Mesendoderm (in vitro differentiated cells): ENCODE data around the gene CFAP20.

Source experiments
- DNase-seq: peaks from one replicate; pipeline ENCODE4 v3.0.0; 2013
- H2AK5ac ChIP-seq: 2 replicates; pipeline ENCODE4 v1.6.1; 2013; ENCODE audit warnings: low read length, inconsistent platforms
- H2BK120ac ChIP-seq: 2 replicates; pipeline ENCODE4 v1.6.1; 2013; ENCODE audit warnings: low read depth, mild to moderate bottlenecking, low read length, moderate library complexity, mixed read lengths
- H2BK15ac ChIP-seq: replicated peaks from 2 replicates; pipeline ENCODE4 v1.6.1; 2013; ENCODE audit warnings: low read depth, mild to moderate bottlenecking, moderate library complexity
- H2BK5ac ChIP-seq: 2 replicates; pipeline ENCODE4 v1.6.1; 2013; ENCODE audit warnings: low read length, inconsistent platforms
- H3K18ac ChIP-seq: 2 replicates; pipeline ENCODE4 v1.6.1; 2013; ENCODE audit warnings: mild to moderate bottlenecking, low read length, mixed read lengths
- H3K23ac ChIP-seq: one replicate; pipeline ENCODE4 v1.6.1; 2013; ENCODE audit warnings: low read length
- H3K27ac ChIP-seq: 2 replicates; pipeline ENCODE4 v1.5.1; 2013; ENCODE audit warnings: low read depth, mild to moderate bottlenecking, inconsistent platforms, low read length, moderate library complexity
- H3K27me3 ChIP-seq: 2 replicates; pipeline ENCODE4 v1.6.1; 2013; ENCODE audit warnings: low read length, control low read depth, mild to moderate bottlenecking, inconsistent platforms; ENCODE audit not compliant: insufficient read depth, poor library complexity
- H3K36me3 ChIP-seq: 2 replicates; pipeline ENCODE4 v1.6.1; 2013; ENCODE audit warnings: low read length, inconsistent platforms; ENCODE audit not compliant: control insufficient read depth, insufficient read depth
- H3K4ac ChIP-seq: one replicate; pipeline ENCODE4 v1.6.1; 2013; ENCODE audit warnings: low read depth, mild to moderate bottlenecking, low read length, moderate library complexity
- H3K4me1 ChIP-seq: 2 replicates; pipeline ENCODE4 v1.6.1; 2013; ENCODE audit warnings: low read depth, low read length, inconsistent platforms; ENCODE audit not compliant: control insufficient read depth
- H3K4me2 ChIP-seq: 2 replicates; pipeline ENCODE4 v1.6.1; 2013; ENCODE audit warnings: low read length
- H3K4me3 ChIP-seq: 2 replicates; pipeline ENCODE4 v1.5.1; 2013; ENCODE audit warnings: mild to moderate bottlenecking, low read length
- H3K56ac ChIP-seq: one replicate; pipeline ENCODE4 v1.6.1; 2013; ENCODE audit warnings: low read length
- H3K79me1 ChIP-seq: 2 replicates; pipeline ENCODE4 v1.6.1; 2013; ENCODE audit warnings: low read length, inconsistent platforms
- H3K79me2 ChIP-seq: 2 replicates; pipeline ENCODE4 v1.6.1; 2013; ENCODE audit warnings: mild to moderate bottlenecking, low read length; ENCODE audit not compliant: control insufficient read depth, insufficient read depth
- H3K9ac ChIP-seq: 2 replicates; pipeline ENCODE4 v1.6.1; 2013; ENCODE audit warnings: low read length, inconsistent platforms
- H4K5ac ChIP-seq: one replicate; pipeline ENCODE4 v1.6.1; 2013; ENCODE audit warnings: low read length
- H4K8ac ChIP-seq: one replicate; pipeline ENCODE4 v1.6.1; 2013; ENCODE audit warnings: low read depth, mild to moderate bottlenecking, control low read depth, low read length, moderate library complexity
- WGBS: extraction: QIAGEN DNeasy Blood & Tissue Kit; methylation state at CpG from one replicate; pipeline ENCODE4 v1.1.7; 2013; ENCODE audit warnings: low lambda C conversion rate, missing lambda C conversion rate; ENCODE audit not compliant: insufficient coverage; ENCODE audit errors: extremely low coverage; 5-methylcytosine and 5-hydroxymethylcytosine counted together

The CFAP20 gene

GRCh38 chr16:58116529-58116928 lies 12.7 kb downstream of the CFAP20 start:
- H3K79me1 ChIP-seq = peaks cover 17% of the 10 kb centered on the region
- no CpG with 5 or more reads among the region's 6 CpGs for WGBS

GRCh38 chr16:58116081-58116480 lies 13.1 kb downstream of the CFAP20 start:
- H2BK120ac ChIP-seq = no peak overlapping the region
- H2BK5ac ChIP-seq = no peak overlapping the region
- peaks cover 35% of the 10 kb centered on the region for H3K79me2 ChIP-seq
- H3K4me2 ChIP-seq = no peak overlapping the region
- H3K18ac ChIP-seq = no peak overlapping the region
- H3K56ac ChIP-seq = no peak overlapping the region
- H4K8ac ChIP-seq = no peak overlapping the region
- H3K27ac ChIP-seq = no peak overlapping the region
- H4K5ac ChIP-seq = no peak overlapping the region
- H2BK15ac ChIP-seq = no peak overlapping the region
- no peak overlapping the region for H3K9ac ChIP-seq
- no peak overlapping the region for H3K4me3 ChIP-seq
- DNase-seq = no peak
- H3K23ac ChIP-seq = no peak overlapping the region
- WGBS = no CpG with 5 or more reads among the region's 6 CpGs
- peaks cover 10% of the 10 kb centered on the region for H3K36me3 ChIP-seq
- H3K27me3 ChIP-seq = no peaks in the 10 kb centered on the region
- no peak overlapping the region for H2AK5ac ChIP-seq
- H3K79me1 ChIP-seq = peaks cover 17% of the 10 kb centered on the region
- H3K4me1 ChIP-seq = no peaks in the 10 kb centered on the region
- H3K4ac ChIP-seq = no peak overlapping the region

More at GRCh38 chr16:58116529-58116928, 12.7 kb downstream of the CFAP20 start:
- no peak overlapping the region for H3K4ac ChIP-seq
- H3K27me3 ChIP-seq = no peaks in the 10 kb centered on the region
- no peaks in the 10 kb centered on the region for H3K4me1 ChIP-seq
- H3K18ac ChIP-seq = no peak overlapping the region
- H2BK15ac ChIP-seq = no peak overlapping the region
- peaks cover 10% of the 10 kb centered on the region for H3K36me3 ChIP-seq
- H3K56ac ChIP-seq = no peak overlapping the region
- no peak overlapping the region for H3K4me3 ChIP-seq
- no peak overlapping the region for H3K23ac ChIP-seq
- H4K5ac ChIP-seq = no peak overlapping the region
- no peak overlapping the region for H4K8ac ChIP-seq
- no peak overlapping the region for H3K4me2 ChIP-seq
- no peak overlapping the region for H2AK5ac ChIP-seq
- H2BK120ac ChIP-seq = no peak overlapping the region
- H2BK5ac ChIP-seq = no peak overlapping the region
- H3K27ac ChIP-seq = no peak overlapping the region
- no peak for DNase-seq
- no peak overlapping the region for H3K9ac ChIP-seq
- peaks cover 38% of the 10 kb centered on the region for H3K79me2 ChIP-seq

DNA sequence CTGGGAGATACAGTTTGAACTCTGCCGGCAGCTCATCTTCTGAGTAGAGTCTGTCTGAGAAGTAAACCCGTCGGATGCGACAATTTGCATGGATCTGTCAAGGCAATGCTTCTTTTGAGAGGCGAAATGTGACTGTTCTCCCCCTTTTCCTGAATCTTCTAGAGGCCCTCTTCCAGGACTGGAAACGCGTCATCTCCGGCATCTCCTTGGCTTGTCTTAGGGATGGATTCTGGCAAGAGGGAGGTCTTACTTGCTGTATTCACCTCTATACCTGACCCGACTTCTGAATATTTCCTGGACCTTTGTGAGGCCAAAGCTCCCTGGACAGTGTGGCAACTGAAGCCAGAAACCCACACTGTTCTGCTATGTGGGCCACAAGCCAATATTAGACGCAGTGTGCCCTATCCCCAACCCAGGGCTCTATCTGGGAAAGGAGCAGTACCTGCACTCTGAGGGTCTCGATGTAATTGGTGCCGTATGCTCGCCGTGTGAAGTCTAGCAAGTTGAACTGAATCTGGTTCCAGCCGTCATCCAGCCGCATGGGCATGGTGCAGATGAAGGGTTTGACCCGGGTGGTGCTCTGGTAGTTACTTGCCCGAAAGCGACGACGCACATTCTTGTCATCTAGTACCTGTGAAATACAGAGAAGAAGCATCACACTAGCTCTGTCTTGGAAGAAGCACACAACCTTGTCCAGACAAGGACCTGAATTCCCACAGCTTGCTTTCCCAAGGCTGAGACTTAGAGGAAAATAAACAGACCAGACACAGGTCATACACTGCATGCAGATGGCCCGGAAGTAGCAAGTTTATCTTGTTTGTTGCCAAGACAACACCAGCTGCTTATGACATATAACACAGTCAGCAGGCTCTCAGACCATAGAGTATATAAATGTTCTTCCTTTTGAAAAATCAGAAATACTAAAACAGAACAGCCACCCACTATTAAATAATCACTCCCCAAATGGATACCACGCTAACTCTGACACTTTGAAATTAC lies 14.1 kb downstream of the CFAP20 start:
- no peak overlapping the region for H3K4me2 ChIP-seq
- H3K27me3 ChIP-seq = no peaks in the 10 kb centered on the region
- no peak overlapping the region for H3K9ac ChIP-seq
- no peak overlapping the region for H3K4me3 ChIP-seq
- H2BK120ac ChIP-seq = no peak overlapping the region
- H2BK5ac ChIP-seq = no peak overlapping the region
- H3K18ac ChIP-seq = no peak overlapping the region
- no peaks in the 10 kb centered on the region for H3K4me1 ChIP-seq
- H3K79me1 ChIP-seq = peaks cover 13% of the 10 kb centered on the region
- DNase-seq = no peak
- no peak overlapping the region for H4K8ac ChIP-seq
- H3K23ac ChIP-seq = no peak overlapping the region
- H2AK5ac ChIP-seq = no peak overlapping the region
- H2BK15ac ChIP-seq = no peak overlapping the region
- H3K4ac ChIP-seq = no peak overlapping the region
- H3K56ac ChIP-seq = no peak overlapping the region
- no peak overlapping the region for H4K5ac ChIP-seq
- no peak overlapping the region for H3K27ac ChIP-seq
- peaks cover 25% of the 10 kb centered on the region for H3K79me2 ChIP-seq
- peaks cover 10% of the 10 kb centered on the region for H3K36me3 ChIP-seq
- no CpG with 5 or more reads among the region's 23 CpGs for WGBS

- no peak overlapping the region for H2BK15ac ChIP-seq
These were observed 17.9 kb downstream of the CFAP20 start for GRCh38 chr16:58111302-58111627.

DNA sequence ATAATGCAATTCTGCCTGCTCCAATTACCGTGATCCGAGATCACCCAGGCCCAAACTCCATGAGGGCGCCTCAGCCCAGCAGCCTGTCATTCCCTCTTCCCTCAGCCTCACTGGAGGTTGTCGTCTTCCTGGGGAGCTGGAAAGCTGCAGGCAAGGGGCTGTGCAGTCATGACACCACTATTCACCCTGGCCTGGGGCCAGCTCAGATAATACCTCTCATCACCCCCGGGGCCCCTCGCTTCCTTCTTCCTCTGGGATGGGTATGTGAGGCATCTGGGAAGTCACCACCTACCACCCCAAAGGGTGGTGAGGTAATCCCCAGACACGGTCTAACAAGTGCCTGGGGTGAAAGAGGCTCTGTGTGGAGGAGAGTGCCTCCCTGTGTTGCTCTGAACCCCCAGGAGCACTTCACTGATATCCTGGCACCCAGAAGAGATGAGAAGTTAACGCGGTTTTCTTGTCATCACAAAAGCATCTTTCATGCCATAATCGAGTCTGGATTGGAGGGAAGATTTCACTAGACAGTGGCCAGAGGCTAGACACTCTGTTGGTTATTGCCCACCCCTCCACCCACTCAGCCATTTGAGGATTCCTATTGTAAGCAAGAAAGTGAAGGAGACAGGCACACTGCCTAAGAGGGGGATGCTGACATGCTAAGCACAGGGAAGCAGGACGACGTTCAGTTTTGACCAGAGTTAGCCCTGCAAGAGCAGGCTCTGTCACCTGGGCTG lies 18.4 kb downstream of the CFAP20 start:
- Histone ChIP-seq H3K23ac (no peak overlapping the region), H4K5ac (no peak overlapping the region), H3K4me1 (no peaks in the 10 kb centered on the region), H3K79me2 (no peaks in the 10 kb centered on the region), H3K9ac (no peak overlapping the region), H2BK120ac (no peak overlapping the region), H3K4ac (no peak overlapping the region), H2BK5ac (no peak overlapping the region), H3K79me1 (no peaks in the 10 kb centered on the region), H3K36me3 (peaks cover 9% of the 10 kb centered on the region), H3K56ac (no peak overlapping the region), H3K27me3 (no peaks in the 10 kb centered on the region), H3K18ac (no peak overlapping the region), H2AK5ac (no peak overlapping the region), H3K4me3 (no peak overlapping the region), H4K8ac (no peak overlapping the region), H3K27ac (no peak overlapping the region), H2BK15ac (no peak overlapping the region), H3K4me2 (no peak overlapping the region)
- no CpG with 5 or more reads among the region's 12 CpGs for WGBS
- DNase-seq = peak; percentile 94

More at GRCh38 chr16:58111302-58111627, 17.9 kb downstream of the CFAP20 start:
- Histone ChIP-seq H3K4me2 (no peak overlapping the region), H3K79me1 (no peaks in the 10 kb centered on the region), H2BK120ac (no peak overlapping the region), H3K23ac (no peak overlapping the region), H3K79me2 (no peaks in the 10 kb centered on the region), H3K56ac (no peak overlapping the region), H3K18ac (no peak overlapping the region), H3K27ac (no peak overlapping the region), H2AK5ac (no peak overlapping the region), H4K5ac (no peak overlapping the region), H2BK5ac (no peak overlapping the region), H3K4me3 (no peak overlapping the region), H3K9ac (no peak overlapping the region), H3K4ac (no peak overlapping the region), H3K27me3 (no peaks in the 10 kb centered on the region), H3K36me3 (peaks cover 10% of the 10 kb centered on the region), H3K4me1 (no peaks in the 10 kb centered on the region), H4K8ac (no peak overlapping the region)
- WGBS = no CpG with 5 or more reads among the region's 3 CpGs
- no peak for DNase-seq
